GM12891 (cell line): ENCODE measurements around the gene TRMT10C. TPM values are rescaled to one million over a fixed set of nuclear protein-coding genes. Genes with fewer than 3 reads are reported as not detected.

Source experiments
- DNase-seq: peaks from one replicate; pipeline ENCODE4 v3.0.0; 2011; ENCODE audit warnings: low spot score; ENCODE audit not compliant: insufficient read length
- FAIRE-seq: peaks from 2 replicates; lab custom pipeline; 2011; peaks lifted over from hg19 to GRCh38; lab: Jason Lieb, UNC
- PAX5 ChIP-seq: IDR thresholded peaks from 2 replicates; pipeline ENCODE4 v1.6.1; 2011; ENCODE audit warnings: low read length, moderate library complexity, mild to moderate bottlenecking; ENCODE audit not compliant: insufficient read depth, severe bottlenecking
- POLR2A ChIP-seq: IDR thresholded peaks from 2 replicates; pipeline ENCODE4 v1.6.1; 2011; ENCODE audit warnings: low read depth, low read length, control low read depth
- POLR2AphosphoS5 ChIP-seq: IDR thresholded peaks from 2 replicates; pipeline ENCODE4 v1.6.1; 2011; ENCODE audit warnings: low read depth, low read length, control low read depth
- POU2F2 ChIP-seq: IDR thresholded peaks from 2 replicates; pipeline ENCODE4 v1.6.1; 2011; ENCODE audit warnings: low read depth, mild to moderate bottlenecking, control low read depth, low read length, moderate library complexity
- SPI1 ChIP-seq: IDR thresholded peaks from 2 replicates; pipeline ENCODE4 v1.6.1; 2011; ENCODE audit warnings: low read depth, low read length, control low read depth
- TAF1 ChIP-seq: IDR thresholded peaks from 2 replicates; pipeline ENCODE4 v1.6.1; 2011; ENCODE audit warnings: low read depth, low read length, control low read depth
- polyA plus RNA-seq: library from polyadenylated mRNA; unstranded; fragments of >200 nt; gene quantifications from one replicate; pipeline ENCODE4 v1.2.1, GENCODE V29; 2012; ENCODE audit warnings: low read depth, missing spikeins, inconsistent platforms; ENCODE audit not compliant: missing spikeins

TRMT10C gene
- 28.6 TPM for polyA plus RNA-seq

- FAIRE-seq = peak; percentile 97
- peak; percentile 74 for DNase-seq
- no peak for TF ChIP-seq PAX5
- TF ChIP-seq SPI1 = 0 out of 2 replicates have a peak, but pooled peaks have one; percentile 5
- no peak for TF ChIP-seq POU2F2
- peak; percentile 97 for TF ChIP-seq POLR2A
- TF ChIP-seq POLR2AphosphoS5 = peak; percentile 97
- peak; percentile 88 for TF ChIP-seq TAF1
Measured at GRCh38 chr3:101561630-101562328, at the start of gene TRMT10C. Gene TRMT10C (plus strand): TSS chr3:101561868. CDS start chr3:101564782, 2,914 bp downstream.

- no peak for TF ChIP-seq POLR2A
- TF ChIP-seq PAX5 = no peak
- no peak for TF ChIP-seq POU2F2
- TF ChIP-seq TAF1 = no peak
- no peak for TF ChIP-seq SPI1
- no peak for TF ChIP-seq POLR2AphosphoS5
- no peak for FAIRE-seq
- peak; percentile 46 for DNase-seq
Measured at GRCh38 chr3:101512396-101512645, 49.3 kb upstream of the TRMT10C start.

GRCh38 chr3:101512646-101513418, 48.8 kb upstream of the TRMT10C start, which contains the start of gene SENP7:
Gene SENP7 (minus strand): TSS chr3:101513212. CDS start chr3:101513130, 82 bp downstream.
- FAIRE-seq (peak; percentile 85), DNase-seq (peak; percentile 63)
- TF ChIP-seq TAF1 = peak; percentile 64
- no peak for TF ChIP-seq PAX5
- no peak for TF ChIP-seq SPI1
- no peak for TF ChIP-seq POU2F2
- peak; percentile 13; the same call in 1 of the 2 replicates for TF ChIP-seq POLR2AphosphoS5

- TF ChIP-seq POU2F2 (no peak), POLR2A (no peak), SPI1 (peak; percentile 80), TAF1 (no peak)
- FAIRE-seq (peak; percentile 51), DNase-seq (peak; percentile 22)
Measured at GRCh38 chr3:101513419-101513986, 48.2 kb upstream of the TRMT10C start.

GRCh38 chr3:101518421-101518871, 43.2 kb upstream of the TRMT10C start:
- TF ChIP-seq POLR2A (peak; percentile 79), POU2F2 (peak; percentile 75), PAX5 (no peak), TAF1 (no peak; the same call in 1 of the 2 replicates), POLR2AphosphoS5 (peak; percentile 73; the same call in 1 of the 2 replicates), SPI1 (peak; percentile 48)
- DNase-seq = peak; percentile 31
- FAIRE-seq = peak; percentile 98

- TF ChIP-seq PAX5 (no peak), TAF1 (no peak), POLR2AphosphoS5 (no peak), SPI1 (no peak), POU2F2 (no peak), POLR2A (no peak)
- FAIRE-seq = no peak
- no peak for DNase-seq
Measured at GRCh38 chr3:101519685-101520365, 41.8 kb upstream of the TRMT10C start.

- DNase-seq (no peak), FAIRE-seq (no peak)
Measured at GRCh38 chr3:101521211-101521701, 40.4 kb upstream of the TRMT10C start.

GRCh38 chr3:101527441-101527840, 34.2 kb upstream of the TRMT10C start:
- FAIRE-seq (no peak), DNase-seq (no peak)
- TF ChIP-seq POU2F2 (no peak), POLR2A (no peak), POLR2AphosphoS5 (no peak), SPI1 (no peak), PAX5 (no peak), TAF1 (no peak)

More at GRCh38 chr3:101521211-101521701, 40.4 kb upstream of the TRMT10C start:
- no peak for TF ChIP-seq TAF1
- TF ChIP-seq PAX5 = no peak
- no peak for TF ChIP-seq POLR2A
- TF ChIP-seq POLR2AphosphoS5 = no peak
- no peak for TF ChIP-seq POU2F2
- no peak for TF ChIP-seq SPI1
